Smooth muscle cell (in vitro differentiated cells): ENCODE data around the gene CAAP1. TPM values are rescaled to one million over a fixed set of nuclear protein-coding genes. Genes with fewer than 3 reads are reported as not detected.

ENCODE experiments used
- DNase-seq: peaks from one replicate; lab custom pipeline; 2025; ENCODE audit not compliant: unreplicated experiment; lab: John Stamatoyannopoulos, UW
- H2AFZ ChIP-seq: fragments of 200-600 bp; sonication (generic); 2 replicates; pipeline ENCODE4 v1.6.0; 2016; ENCODE audit warnings: antibody characterized with exemption, low read depth, mild to moderate bottlenecking
- H3F3A ChIP-seq: fragments of 200-600 bp; sonication (generic); 2 replicates; pipeline ENCODE4 v1.6.0; 2017; ENCODE audit warnings: antibody characterized with exemption, low read depth
- H3K27ac ChIP-seq: fragments of 200-600 bp; sonication (generic); 2 replicates; pipeline ENCODE4 v1.5.1; 2016; ENCODE audit warnings: low read depth, mild to moderate bottlenecking
- H3K27me3 ChIP-seq: fragments of 200-600 bp; sonication (generic); 2 replicates; pipeline ENCODE4 v1.6.1; 2016; ENCODE audit warnings: low read depth, mild to moderate bottlenecking
- H3K36me3 ChIP-seq: fragments of 200-600 bp; sonication (generic); 2 replicates; pipeline ENCODE4 v1.5.1; 2016; ENCODE audit warnings: low read depth
- H3K4me1 ChIP-seq: fragments of 200-600 bp; sonication (generic); 2 replicates; pipeline ENCODE4 v1.5.1; 2016; ENCODE audit warnings: low read depth
- H3K4me2 ChIP-seq: fragments of 200-600 bp; sonication (generic); 2 replicates; pipeline ENCODE4 v1.6.0; 2016; ENCODE audit warnings: mild to moderate bottlenecking
- H3K4me3 ChIP-seq: fragments of 200-600 bp; sonication (generic); 2 replicates; pipeline ENCODE4 v1.5.1; 2016; ENCODE audit warnings: mild to moderate bottlenecking
- H3K79me2 ChIP-seq: fragments of 200-600 bp; sonication (generic); 2 replicates; pipeline ENCODE4 v1.6.0; 2016; ENCODE audit warnings: low read depth, mild to moderate bottlenecking
- H3K9ac ChIP-seq: fragments of 200-600 bp; sonication (generic); 2 replicates; pipeline ENCODE4 v1.6.0; 2016; ENCODE audit warnings: low read depth
- H3K9me3 ChIP-seq: fragments of 200-600 bp; sonication (generic); replicated peaks from 2 replicates; pipeline ENCODE4 v1.5.1; 2016; ENCODE audit warnings: low read depth
- H4K20me1 ChIP-seq: fragments of 200-600 bp; sonication (generic); 2 replicates; pipeline ENCODE4 v1.6.0; 2016; ENCODE audit warnings: low read depth
- WGBS: methylation state at CpG from one replicate; pipeline ENCODE4 v1.1.7; 2016; ENCODE audit warnings: low lambda C conversion rate; 5-methylcytosine and 5-hydroxymethylcytosine counted together
- polyA plus RNA-seq: library from polyadenylated mRNA; unstranded; fragments of >200 nt; fragmentation: Nextera tagmentation; extraction: Ambion mirVana; gene quantifications from 2 replicates; pipeline ENCODE4 v1.2.1, GENCODE V29; 2016
- total RNA-seq: library from RNA; depleted of rRNA; stranded (reverse); fragments of >200 nt; gene quantifications from 2 replicates; pipeline ENCODE4 v1.2.3, GENCODE V29; 2014
- TF ChIP-seq, protein P1 (sequence below): fragments of 200-600 bp; sonication (generic); IDR thresholded peaks from 2 replicates; pipeline ENCODE4 v1.5.1; 2017; ENCODE audit warnings: borderline replicate concordance, mild to moderate bottlenecking, antibody characterized with exemption; ENCODE audit not compliant: insufficient read depth, poor library complexity, severe bottlenecking

Gene CAAP1
- total and polyA plus RNA-seq, 2 experiments from 2014 or later: 18.4 to 18.7 TPM

GRCh38 chr9:26809795-26810194 is 82.8 kb downstream of the CAAP1 start:
- Histone ChIP-seq H3F3A (no peaks in the 10 kb centered on the region), H3K4me1 (no peaks in the 10 kb centered on the region), H3K4me3 (no peak overlapping the region), H3K4me2 (no peak overlapping the region), H3K36me3 (no peaks in the 10 kb centered on the region), H2AFZ (no peak overlapping the region), H3K9ac (no peak overlapping the region), H4K20me1 (no peaks in the 10 kb centered on the region), H3K9me3 (no peaks in the 10 kb centered on the region), H3K79me2 (no peaks in the 10 kb centered on the region), H3K27me3 (no peaks in the 10 kb centered on the region), H3K27ac (no peak overlapping the region)
- no peak for DNase-seq
- TF ChIP-seq, protein P1, sequence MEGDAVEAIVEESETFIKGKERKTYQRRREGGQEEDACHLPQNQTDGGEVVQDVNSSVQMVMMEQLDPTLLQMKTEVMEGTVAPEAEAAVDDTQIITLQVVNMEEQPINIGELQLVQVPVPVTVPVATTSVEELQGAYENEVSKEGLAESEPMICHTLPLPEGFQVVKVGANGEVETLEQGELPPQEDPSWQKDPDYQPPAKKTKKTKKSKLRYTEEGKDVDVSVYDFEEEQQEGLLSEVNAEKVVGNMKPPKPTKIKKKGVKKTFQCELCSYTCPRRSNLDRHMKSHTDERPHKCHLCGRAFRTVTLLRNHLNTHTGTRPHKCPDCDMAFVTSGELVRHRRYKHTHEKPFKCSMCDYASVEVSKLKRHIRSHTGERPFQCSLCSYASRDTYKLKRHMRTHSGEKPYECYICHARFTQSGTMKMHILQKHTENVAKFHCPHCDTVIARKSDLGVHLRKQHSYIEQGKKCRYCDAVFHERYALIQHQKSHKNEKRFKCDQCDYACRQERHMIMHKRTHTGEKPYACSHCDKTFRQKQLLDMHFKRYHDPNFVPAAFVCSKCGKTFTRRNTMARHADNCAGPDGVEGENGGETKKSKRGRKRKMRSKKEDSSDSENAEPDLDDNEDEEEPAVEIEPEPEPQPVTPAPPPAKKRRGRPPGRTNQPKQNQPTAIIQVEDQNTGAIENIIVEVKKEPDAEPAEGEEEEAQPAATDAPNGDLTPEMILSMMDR: no peak
- WGBS: 85% methylated on average over 1 of the region's 1 CpG

- H3K79me2 ChIP-seq: no peaks in the 10 kb centered on the region
- no peaks in the 10 kb centered on the region for H3K4me1 ChIP-seq
- no peak overlapping the region for H3K9ac ChIP-seq
- WGBS: 83% methylated on average over 5 of the region's 5 CpGs
- no peak overlapping the region for H2AFZ ChIP-seq
- H3K9me3 ChIP-seq: no peaks in the 10 kb centered on the region
- H3K36me3 ChIP-seq: no peaks in the 10 kb centered on the region
- no peaks in the 10 kb centered on the region for H4K20me1 ChIP-seq
- no peaks in the 10 kb centered on the region for H3K27me3 ChIP-seq
- H3K27ac ChIP-seq: no peak overlapping the region
- no peak overlapping the region for H3K4me2 ChIP-seq
- TF ChIP-seq, protein P1: no peak
- no peaks in the 10 kb centered on the region for H3F3A ChIP-seq
- no peak for DNase-seq
- no peak overlapping the region for H3K4me3 ChIP-seq
Observed at GRCh38 chr9:26807161-26807560, 85.4 kb downstream of the CAAP1 start.

- Histone ChIP-seq H3K4me2 (no peak overlapping the region), H3K79me2 (no peaks in the 10 kb centered on the region), H3K4me1 (no peaks in the 10 kb centered on the region), H3K9me3 (no peaks in the 10 kb centered on the region), H2AFZ (no peak overlapping the region), H3F3A (no peaks in the 10 kb centered on the region), H3K4me3 (no peak overlapping the region), H3K9ac (no peak overlapping the region), H3K27ac (no peak overlapping the region), H3K27me3 (no peaks in the 10 kb centered on the region), H3K36me3 (no peaks in the 10 kb centered on the region), H4K20me1 (no peaks in the 10 kb centered on the region)
- no peak for DNase-seq
- WGBS: 89% methylated on average over 2 of the region's 2 CpGs
- TF ChIP-seq, protein P1: no peak
Observed at GRCh38 chr9:26802921-26803320, 89.7 kb downstream of the CAAP1 start.

- no peak overlapping the region for H3K9ac ChIP-seq
- H3K36me3 ChIP-seq: no peaks in the 10 kb centered on the region
- no peaks in the 10 kb centered on the region for H3K4me1 ChIP-seq
- no peak overlapping the region for H3K4me3 ChIP-seq
- H3K79me2 ChIP-seq: no peaks in the 10 kb centered on the region
- no peak overlapping the region for H3K27ac ChIP-seq
- H3K4me2 ChIP-seq: no peak overlapping the region
- no peak overlapping the region for H2AFZ ChIP-seq
- H3K9me3 ChIP-seq: no peaks in the 10 kb centered on the region
- 81% methylated on average over 3 of the region's 3 CpGs for WGBS
- no peaks in the 10 kb centered on the region for H3F3A ChIP-seq
- H3K27me3 ChIP-seq: no peaks in the 10 kb centered on the region
- no peaks in the 10 kb centered on the region for H4K20me1 ChIP-seq
- TF ChIP-seq, protein P1: no peak
- no peak for DNase-seq
Observed at GRCh38 chr9:26801772-26802171, 90.8 kb downstream of the CAAP1 start.
